HG03039 (cell line): Measurements from ENCODE around the gene MMP10.

Experiments
- ATAC-seq: cut with Tn5 transposase; IDR thresholded peaks from one replicate; pipeline ENCODE4 v1.9.1; 2021; ENCODE audit warnings: mild to moderate bottlenecking, moderate library complexity; ENCODE audit not compliant: unreplicated experiment

MMP10 gene

DNA sequence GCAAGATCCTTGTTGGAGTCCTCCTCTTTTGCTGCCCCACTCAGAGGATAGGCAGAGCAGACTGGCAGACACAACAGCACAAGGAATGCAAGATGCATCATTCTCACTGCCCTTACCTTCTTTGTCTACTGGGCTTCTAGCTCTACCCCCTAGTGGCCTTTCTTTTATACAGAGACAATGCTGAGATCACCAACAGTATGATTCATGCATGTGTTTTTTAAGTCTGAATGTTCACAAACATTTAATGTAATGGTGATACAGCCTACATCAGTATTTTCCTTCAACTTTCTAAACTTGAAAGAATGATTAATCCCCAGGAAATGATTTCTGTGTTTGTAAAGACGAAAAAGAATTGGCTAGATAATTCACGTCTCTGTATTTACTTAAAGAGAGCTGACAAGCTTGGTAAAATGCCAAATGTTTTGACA lies at the start of gene MMP10:
TSS of gene MMP10 (minus strand) at position 138 of the 428 bp plus-strand sequence. CDS start at position 101, 37 bp downstream.
- ATAC-seq = no peak

- ATAC-seq = no peak
Measured at GRCh38 chr11:102829316-102830000, 49.0 kb upstream of the MMP10 start.

DNA sequence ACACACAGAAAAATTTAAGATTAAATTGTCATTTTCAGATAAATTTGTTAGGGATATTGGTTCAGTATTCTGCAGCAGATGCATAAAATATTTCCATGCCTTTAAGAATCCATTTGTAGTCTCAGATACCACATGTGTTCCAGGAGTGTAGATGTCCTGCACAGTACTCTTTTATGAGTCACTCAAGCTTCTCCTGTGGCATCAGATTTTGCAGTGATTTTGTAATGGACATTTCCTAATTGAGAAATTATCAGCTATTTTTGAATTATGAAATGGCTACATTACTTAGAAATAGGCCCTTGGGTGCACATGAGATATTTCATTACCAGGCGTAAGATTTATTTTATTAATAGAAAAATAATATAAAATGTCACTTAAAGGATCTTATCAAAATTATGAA lies 44.1 kb upstream of the MMP10 start:
- ATAC-seq = no peak

GRCh38 chr11:102819491-102819890 lies 39.1 kb upstream of the MMP10 start:
- no peak for ATAC-seq

DNA sequence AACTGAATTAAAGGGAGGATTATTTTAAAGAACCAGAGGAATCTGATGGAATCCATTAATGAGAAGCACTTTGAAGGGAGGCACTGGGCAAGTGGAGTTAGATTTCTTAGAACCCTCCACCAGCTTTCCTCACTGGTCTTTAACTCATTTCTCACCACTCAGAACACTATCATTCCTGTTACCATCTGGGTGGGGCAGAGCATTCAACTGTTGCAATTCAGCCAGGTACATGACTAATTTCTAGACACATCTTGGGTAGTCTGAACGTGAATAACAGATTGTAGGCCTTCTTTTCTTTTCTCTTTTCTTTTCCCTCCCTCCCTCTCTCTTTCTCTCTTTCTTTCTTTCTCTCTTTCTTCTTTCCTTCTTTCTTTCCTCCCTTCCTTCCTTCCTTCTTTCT lies 33.1 kb upstream of the MMP10 start:
- no peak for ATAC-seq

DNA sequence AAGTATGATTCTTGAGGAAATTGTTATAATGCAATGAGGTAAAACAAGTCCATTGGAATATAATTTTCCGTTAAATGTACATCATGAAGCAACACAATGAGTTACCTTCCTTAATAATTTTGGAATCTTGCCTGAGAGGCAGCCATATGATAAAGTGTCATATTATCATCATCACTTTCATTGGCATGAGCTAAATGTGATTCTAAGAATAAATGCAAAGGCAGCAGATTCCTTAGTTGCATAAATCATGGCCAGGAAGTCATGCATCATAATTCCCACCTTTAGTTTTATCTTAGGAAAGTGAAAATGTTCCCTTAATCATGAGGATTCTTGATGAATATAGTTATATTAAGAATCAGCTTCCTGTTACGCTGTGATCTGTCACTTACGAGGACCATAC lies 31.8 kb upstream of the MMP10 start:
- no peak for ATAC-seq

DNA sequence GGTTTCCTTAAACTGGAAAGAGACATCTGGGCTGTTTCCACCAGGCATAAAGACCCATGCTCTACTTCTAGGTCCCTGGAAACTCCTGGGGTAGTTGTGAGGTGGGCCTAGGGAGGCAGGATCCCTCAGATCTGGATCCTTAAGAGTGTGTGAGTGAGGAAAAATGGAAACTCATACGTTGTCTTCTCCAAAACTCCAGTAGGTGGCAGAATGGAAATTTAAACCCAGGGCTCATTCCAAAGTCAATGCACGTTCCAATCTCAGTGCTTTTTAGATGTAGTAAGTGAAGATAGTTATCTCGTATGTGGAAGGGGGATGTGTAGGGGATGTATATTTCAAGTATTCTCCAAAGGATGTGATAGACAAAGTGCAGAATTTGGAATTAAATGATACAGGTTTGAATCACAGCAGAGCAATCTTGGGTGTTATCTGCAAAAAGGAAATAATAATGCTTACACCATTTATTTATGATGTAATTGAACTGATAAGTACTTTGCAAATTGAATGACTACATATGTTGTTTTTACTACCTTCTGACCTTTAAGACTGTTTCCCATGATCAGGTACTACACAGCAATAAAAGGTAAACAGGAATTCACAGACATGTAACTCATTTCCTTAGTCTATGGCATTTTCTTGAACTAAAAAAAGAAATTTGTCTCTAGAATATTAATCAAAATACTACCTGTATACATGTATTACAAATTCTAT lies 30.7 kb upstream of the MMP10 start:
- ATAC-seq = no peak

GRCh38 chr11:102809971-102810370 lies 29.5 kb upstream of the MMP10 start:
- no peak for ATAC-seq

DNA sequence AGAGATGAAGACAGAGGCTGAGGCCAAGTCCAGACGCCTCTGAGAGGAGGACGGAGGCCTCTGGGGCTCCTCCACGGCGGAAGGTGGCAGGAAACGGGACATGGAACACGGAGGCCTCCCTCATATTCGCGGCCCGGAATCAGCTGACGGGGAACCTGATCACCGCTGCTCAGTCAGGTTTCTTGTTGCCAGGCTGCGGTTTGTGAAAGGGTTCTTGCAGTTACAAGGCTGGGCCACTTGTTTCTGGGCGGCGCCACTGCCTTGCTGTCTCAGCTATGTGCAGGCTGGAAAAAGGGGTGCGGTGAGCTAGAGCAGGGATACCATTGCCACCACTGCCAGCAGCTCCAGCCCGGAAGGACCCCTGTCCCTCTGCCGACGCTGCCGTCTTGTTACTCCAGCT lies 27.5 kb upstream of the MMP10 start:
- peak; percentile 88 for ATAC-seq

DNA sequence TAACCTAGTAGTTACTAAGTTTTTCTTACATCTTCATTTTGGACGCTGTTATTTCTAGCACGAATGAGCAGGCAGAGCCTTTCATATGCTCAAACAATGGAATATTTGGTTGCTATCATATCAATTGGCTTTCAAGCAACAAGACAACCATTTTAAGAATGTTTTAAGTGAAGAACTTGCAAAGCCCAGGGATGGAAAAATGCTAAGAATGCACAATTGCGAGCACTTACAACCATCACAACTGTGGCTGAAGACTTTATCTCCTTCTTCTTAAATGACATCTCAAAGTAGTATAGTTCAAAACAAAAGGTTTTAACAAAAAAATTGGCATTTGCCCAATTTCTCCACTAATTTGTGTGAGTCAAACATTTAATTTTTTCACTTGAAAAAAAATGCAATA lies 25.9 kb upstream of the MMP10 start:
- ATAC-seq = no peak

DNA sequence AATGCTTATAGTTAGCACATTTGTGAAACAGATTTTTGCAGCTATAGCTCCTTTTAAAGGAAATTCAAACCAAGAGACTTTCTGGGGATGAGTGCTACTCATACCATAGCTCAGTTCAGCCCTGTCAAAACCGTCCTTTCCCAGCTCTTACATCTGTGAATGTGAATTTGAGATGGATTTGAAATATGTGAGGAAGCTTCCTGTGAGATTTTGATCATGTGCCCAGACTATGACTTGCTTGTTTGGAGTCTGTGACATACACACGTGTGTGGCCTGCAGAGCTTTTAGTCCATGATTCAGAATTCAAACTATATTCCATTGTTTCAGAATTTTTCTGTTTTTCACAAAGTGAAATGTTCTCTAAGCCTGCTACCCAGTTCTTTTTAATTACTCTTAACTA lies 21.9 kb upstream of the MMP10 start:
- no peak for ATAC-seq

DNA sequence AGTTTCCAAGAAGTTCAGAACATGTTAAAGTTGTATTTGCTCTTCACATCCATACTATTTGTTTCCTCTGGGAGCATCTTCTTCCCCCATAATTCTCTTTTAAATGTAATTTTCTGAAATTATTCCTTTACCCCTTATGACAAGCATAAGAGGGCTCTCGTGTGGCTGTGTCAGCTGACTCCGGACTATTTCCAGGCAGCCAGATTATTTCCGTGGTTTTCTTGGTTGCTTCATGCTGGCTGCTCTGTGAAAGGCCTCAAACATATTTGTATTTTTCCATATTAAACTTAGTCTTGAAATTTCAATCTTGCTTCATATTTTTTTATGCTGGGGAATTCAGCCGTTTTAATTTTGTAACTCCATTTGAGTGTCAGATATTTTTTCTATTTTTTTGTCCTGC lies 20.3 kb upstream of the MMP10 start:
- ATAC-seq = no peak

- no peak for ATAC-seq
Measured at GRCh38 chr11:102799681-102800340, 19.4 kb upstream of the MMP10 start.

- ATAC-seq = no peak
Measured at GRCh38 chr11:102798012-102798746, 17.8 kb upstream of the MMP10 start, which contains the start of gene MMP1. Gene MMP1, minus strand, starts transcription at chr11:102798160. Its CDS starts 68 bp downstream, at chr11:102798092.

DNA sequence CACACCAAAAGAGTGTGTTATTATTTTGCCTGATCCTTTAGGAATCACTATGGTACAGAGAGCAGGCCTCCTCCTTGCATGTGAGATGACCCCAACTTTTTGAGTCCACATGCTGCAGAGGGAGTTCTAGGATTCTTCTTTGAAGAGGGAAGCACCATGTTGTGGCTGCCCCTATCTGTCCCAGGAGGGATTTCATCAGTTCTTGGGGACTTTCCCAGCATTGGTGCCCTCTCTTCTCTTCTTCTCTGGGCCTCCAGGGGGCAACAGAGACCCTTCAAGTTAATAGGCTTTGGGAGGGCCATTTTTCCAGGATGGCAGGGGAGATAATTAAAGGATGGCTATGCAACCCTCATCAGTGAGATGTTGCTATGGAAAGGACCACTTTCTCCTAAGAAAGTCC lies 14.0 kb upstream of the MMP10 start:
- ATAC-seq = peak; percentile 93

DNA sequence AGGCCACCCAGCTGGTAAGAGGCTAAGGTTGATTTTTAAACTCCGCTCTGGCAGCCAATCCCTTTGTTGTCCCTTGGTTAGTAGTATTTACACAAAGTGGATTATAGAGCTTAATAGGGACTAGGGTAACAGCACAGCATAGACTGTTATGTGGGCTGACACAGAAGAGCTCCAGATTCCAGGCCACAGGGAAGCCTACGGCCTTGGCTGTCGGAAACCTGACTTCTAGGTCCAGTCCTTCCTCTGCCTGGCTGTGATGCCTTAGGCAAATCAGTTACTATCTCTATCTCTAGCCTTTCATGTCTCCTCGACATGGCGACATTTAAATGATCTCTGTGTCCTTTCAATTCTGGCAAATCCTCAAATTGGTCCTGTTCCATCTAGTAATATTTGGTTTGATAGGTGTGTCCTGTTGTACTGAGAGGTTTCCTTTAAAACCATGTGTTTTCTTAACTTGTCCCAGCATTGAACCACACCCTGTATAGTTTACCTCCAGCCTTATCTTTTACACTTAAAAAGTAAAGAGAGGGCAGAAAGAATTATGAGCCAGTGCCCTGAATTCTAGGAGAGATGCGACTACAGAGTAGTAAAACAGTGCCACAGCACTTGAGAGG lies 13.4 kb upstream of the MMP10 start:
- no peak for ATAC-seq

DNA sequence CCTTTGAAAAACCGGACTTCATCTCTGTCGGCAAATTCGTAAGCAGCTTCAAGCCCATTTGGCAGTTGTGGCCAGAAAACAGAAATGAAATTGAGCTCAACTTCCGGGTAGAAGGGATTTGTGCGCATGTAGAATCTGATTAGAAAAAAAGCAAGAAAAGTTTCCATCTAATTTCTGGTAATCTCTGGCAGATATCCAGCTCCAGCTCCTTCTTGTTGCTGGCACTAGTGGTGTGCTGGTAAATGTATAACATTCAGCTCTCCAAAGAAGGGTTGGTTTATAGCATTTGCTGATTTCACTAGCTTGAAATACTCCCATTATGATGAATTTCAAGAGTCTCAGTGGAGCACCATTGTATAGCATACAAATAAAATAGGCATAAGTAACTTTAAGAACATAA lies 12.2 kb upstream of the MMP10 start:
- ATAC-seq = no peak

DNA sequence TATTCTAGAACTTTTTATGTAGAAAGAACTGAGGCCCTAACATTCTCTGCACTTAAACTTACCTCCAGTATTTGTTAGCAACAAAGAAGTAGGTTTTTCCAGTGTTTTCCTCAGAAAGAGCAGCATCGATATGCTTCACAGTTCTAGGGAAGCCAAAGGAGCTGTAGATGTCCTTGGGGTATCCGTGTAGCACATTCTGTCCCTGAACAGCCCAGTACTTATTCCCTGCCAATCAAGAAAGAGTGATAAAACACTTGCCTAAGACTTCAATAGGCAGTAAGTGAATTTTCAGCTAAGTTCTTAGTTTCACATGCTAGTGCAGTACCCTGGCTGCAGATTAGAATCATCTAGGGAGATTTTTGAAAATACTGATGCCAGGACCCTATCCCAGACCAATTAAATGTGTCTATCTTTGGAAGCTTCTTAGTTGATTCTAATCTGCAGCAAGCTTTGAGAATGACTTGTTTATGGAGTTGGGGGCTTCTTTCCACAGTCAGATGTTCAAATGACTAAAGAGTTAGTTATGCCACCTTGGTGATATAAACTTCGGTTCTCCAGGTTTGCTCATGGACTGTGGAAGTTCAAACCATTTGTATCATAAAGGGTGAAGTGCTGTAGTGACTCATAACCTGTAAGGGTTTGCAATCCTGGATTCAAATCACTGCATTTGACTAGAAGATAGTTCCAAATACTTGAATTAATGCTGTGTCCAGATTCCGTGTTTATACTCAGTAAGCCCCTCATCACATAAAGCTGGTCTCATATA lies 11.0 kb upstream of the MMP10 start:
- ATAC-seq = no peak

GRCh38 chr11:102788334-102788995 lies 8.0 kb upstream of the MMP10 start:
- ATAC-seq = no peak

GRCh38 chr11:102784380-102784779 lies 4.0 kb upstream of the MMP10 start:
- ATAC-seq = no peak
